ENCODE results near the gene MPPED1. TPM values are rescaled to one million over a fixed set of nuclear protein-coding genes. Genes with fewer than 3 reads are reported as not detected.

MPPED1 gene
- total and polyA plus RNA-seq, 4 donors = 0.89 to 6.5 (median 4.1) TPM

DNA sequence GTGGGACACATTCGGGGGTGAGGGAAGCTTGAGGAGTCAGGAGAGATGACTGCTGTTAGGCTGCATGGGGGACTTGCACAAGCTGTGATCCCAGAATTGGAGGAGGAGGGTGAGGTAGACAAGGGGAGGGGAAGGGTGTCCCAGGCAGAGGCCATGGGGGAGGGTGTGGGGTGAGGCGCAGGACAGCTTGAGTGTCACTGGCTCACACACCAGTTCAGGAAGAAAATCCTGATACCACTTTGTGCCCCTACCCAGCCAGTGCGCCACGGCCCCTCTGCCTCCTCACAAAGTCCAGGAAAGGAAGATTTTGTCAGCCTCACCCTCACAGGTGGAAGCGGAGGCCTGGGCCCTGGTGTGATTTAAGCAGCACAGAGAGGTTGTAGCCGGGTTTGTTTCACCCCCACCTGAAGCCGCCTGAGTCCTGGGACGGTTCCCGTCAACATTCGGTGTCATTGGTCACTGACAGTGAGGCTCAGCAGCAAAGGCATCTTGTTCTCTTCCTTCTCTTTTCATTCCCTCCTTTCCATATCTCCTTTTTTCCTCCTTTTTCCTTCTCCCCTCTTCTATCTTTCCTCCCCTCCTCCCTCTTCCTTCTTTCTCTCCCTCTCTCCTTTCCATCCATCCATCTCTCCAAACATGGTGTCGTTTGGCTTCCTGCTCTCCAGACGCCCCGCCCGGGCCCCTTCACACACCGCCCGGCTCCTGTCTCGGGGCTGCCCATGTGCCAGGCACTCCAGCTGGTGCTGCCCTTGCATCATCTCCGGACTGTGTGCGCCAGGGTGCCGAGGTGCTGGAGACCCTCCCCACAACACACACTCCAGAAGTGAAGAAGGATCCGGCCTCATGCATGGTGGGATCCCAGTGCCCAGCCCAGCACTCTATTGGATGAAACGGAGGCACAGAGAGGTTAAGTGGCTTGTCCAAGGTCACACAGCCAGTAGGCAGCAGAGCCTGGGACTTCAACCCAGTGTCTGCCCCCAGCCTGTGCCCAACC, 89.3 kb downstream of the MPPED1 start:
- H3K9me3 ChIP-seq (ENCODE audit: control insufficient read depth in 4 of 4, low read length in 3 of 4) = no peaks in the 10 kb centered on the region
- H3K36me3 ChIP-seq (ENCODE audit: control insufficient read depth in 4 of 4, insufficient read depth in 3 of 4, low read depth in 1 of 4, low read length in 3 of 4) = peaks cover 3 to 27% (median 8%) of the 10 kb centered on the region in 4 donors
- no peak overlapping the region for H3K9ac ChIP-seq (ENCODE audit: low read depth in 1 of 2, low read length in 2 of 2)
- no peaks in the 10 kb centered on the region for H3K27me3 ChIP-seq (ENCODE audit: control insufficient read depth in 4 of 4, insufficient read depth in 4 of 4, low read length in 3 of 4)
- H3K4me3 ChIP-seq (ENCODE audit: low read depth in 1 of 3, low read length in 3 of 3) = no peak overlapping the region
- H3K27ac ChIP-seq (ENCODE audit: low read depth in 1 of 2, low read length in 2 of 2) = no peak overlapping the region
- 88% methylated on average over 22 of the region's 22 CpGs for WGBS
- DNase-seq (ENCODE audit: low spot score) = no peak
- no peaks in the 10 kb centered on the region for H3K4me1 ChIP-seq (ENCODE audit: control insufficient read depth in 4 of 4, insufficient read depth in 4 of 4, low read length in 3 of 4)
- TF ChIP-seq GABPA (IDR thresholded peaks at IDR 0.05 in 1 of 2, conservative IDR thresholded peaks at IDR 0.05 in 1 of 2) = no peak
- TF ChIP-seq JUND (IDR thresholded peaks at IDR 0.05) = no peak
- no peak for TF ChIP-seq FOXA1 (IDR thresholded peaks at IDR 0.05)
- TF ChIP-seq HNF4A (conservative IDR thresholded peaks at IDR 0.05) = no peak
- TF ChIP-seq, protein P1, sequence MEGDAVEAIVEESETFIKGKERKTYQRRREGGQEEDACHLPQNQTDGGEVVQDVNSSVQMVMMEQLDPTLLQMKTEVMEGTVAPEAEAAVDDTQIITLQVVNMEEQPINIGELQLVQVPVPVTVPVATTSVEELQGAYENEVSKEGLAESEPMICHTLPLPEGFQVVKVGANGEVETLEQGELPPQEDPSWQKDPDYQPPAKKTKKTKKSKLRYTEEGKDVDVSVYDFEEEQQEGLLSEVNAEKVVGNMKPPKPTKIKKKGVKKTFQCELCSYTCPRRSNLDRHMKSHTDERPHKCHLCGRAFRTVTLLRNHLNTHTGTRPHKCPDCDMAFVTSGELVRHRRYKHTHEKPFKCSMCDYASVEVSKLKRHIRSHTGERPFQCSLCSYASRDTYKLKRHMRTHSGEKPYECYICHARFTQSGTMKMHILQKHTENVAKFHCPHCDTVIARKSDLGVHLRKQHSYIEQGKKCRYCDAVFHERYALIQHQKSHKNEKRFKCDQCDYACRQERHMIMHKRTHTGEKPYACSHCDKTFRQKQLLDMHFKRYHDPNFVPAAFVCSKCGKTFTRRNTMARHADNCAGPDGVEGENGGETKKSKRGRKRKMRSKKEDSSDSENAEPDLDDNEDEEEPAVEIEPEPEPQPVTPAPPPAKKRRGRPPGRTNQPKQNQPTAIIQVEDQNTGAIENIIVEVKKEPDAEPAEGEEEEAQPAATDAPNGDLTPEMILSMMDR (IDR thresholded peaks at IDR 0.05; ENCODE audit: low read depth, low read length, missing input control) = no peak
- TF ChIP-seq, protein P2, sequence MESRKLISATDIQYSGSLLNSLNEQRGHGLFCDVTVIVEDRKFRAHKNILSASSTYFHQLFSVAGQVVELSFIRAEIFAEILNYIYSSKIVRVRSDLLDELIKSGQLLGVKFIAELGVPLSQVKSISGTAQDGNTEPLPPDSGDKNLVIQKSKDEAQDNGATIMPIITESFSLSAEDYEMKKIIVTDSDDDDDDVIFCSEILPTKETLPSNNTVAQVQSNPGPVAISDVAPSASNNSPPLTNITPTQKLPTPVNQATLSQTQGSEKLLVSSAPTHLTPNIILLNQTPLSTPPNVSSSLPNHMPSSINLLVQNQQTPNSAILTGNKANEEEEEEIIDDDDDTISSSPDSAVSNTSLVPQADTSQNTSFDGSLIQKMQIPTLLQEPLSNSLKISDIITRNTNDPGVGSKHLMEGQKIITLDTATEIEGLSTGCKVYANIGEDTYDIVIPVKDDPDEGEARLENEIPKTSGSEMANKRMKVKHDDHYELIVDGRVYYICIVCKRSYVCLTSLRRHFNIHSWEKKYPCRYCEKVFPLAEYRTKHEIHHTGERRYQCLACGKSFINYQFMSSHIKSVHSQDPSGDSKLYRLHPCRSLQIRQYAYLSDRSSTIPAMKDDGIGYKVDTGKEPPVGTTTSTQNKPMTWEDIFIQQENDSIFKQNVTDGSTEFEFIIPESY (IDR thresholded peaks at IDR 0.05) = no peak
- no peak for TF ChIP-seq RAD21 (IDR thresholded peaks at IDR 0.05)
- TF ChIP-seq RXRA (IDR thresholded peaks at IDR 0.05) = no peak
- TF ChIP-seq SP1 (IDR thresholded peaks at IDR 0.05) = no peak
- no peak for TF ChIP-seq FOXA2 (IDR thresholded peaks at IDR 0.05)
- TF ChIP-seq YY1 (IDR thresholded peaks at IDR 0.05) = no peak
- TF ChIP-seq HNF4G (IDR thresholded peaks at IDR 0.05) = no peak
- no peak for TF ChIP-seq EGR1 (IDR thresholded peaks at IDR 0.05; ENCODE audit: low read depth in 2 of 2)
- TF ChIP-seq, protein P3, sequence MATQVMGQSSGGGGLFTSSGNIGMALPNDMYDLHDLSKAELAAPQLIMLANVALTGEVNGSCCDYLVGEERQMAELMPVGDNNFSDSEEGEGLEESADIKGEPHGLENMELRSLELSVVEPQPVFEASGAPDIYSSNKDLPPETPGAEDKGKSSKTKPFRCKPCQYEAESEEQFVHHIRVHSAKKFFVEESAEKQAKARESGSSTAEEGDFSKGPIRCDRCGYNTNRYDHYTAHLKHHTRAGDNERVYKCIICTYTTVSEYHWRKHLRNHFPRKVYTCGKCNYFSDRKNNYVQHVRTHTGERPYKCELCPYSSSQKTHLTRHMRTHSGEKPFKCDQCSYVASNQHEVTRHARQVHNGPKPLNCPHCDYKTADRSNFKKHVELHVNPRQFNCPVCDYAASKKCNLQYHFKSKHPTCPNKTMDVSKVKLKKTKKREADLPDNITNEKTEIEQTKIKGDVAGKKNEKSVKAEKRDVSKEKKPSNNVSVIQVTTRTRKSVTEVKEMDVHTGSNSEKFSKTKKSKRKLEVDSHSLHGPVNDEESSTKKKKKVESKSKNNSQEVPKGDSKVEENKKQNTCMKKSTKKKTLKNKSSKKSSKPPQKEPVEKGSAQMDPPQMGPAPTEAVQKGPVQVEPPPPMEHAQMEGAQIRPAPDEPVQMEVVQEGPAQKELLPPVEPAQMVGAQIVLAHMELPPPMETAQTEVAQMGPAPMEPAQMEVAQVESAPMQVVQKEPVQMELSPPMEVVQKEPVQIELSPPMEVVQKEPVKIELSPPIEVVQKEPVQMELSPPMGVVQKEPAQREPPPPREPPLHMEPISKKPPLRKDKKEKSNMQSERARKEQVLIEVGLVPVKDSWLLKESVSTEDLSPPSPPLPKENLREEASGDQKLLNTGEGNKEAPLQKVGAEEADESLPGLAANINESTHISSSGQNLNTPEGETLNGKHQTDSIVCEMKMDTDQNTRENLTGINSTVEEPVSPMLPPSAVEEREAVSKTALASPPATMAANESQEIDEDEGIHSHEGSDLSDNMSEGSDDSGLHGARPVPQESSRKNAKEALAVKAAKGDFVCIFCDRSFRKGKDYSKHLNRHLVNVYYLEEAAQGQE (IDR thresholded peaks at IDR 0.05) = no peak
- TF ChIP-seq, protein P4, sequence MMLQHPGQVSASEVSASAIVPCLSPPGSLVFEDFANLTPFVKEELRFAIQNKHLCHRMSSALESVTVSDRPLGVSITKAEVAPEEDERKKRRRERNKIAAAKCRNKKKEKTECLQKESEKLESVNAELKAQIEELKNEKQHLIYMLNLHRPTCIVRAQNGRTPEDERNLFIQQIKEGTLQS (IDR thresholded peaks at IDR 0.05) = no peak
- no peak for TF ChIP-seq TAF1 (conservative IDR thresholded peaks at IDR 0.05)
- no peak for TF ChIP-seq NR2F2 (IDR thresholded peaks at IDR 0.05)

Data from liver (tissue), 9 donors.